HepG2 (cell line): ENCODE measurements around the gene SSR2. TPM values are rescaled to one million over a fixed set of nuclear protein-coding genes. Genes with fewer than 3 reads are reported as not detected.
A peak's percentile ranks its signal among the peaks of the same experiment; 100 is the strongest.

Source experiments
- ATAC-seq: fragments of 200-7000 bp; cut with Tn5 transposase; 3 replicates; pipeline ENCODE4 v1.9.1; 2020; ENCODE audit warnings: mild to moderate bottlenecking, moderate library complexity
- BruUV-seq: library from RNA; stranded (reverse); fragments of 400-500 nt; replicated peaks from 2 replicates; lab custom pipeline; 2021; lab: Mats Ljungman, UMichigan
- CTCF ChIA-PET: fragments of 300-600 bp; formaldehyde crosslinking; extraction: SDS; loops from one replicate; lab custom pipeline; 2021; ENCODE audit warnings: low total read pairs, inconsistent platforms, low intra/inter-chr PET ratio; lab: Yijun Ruan, JAX
- POLR2A ChIA-PET: fragments of 350-600 bp; sonication (Branson Sonifier 250); formaldehyde crosslinking; loops from one replicate; lab custom pipeline; 2020; ENCODE audit warnings: antibody characterized with exemption, inconsistent platforms; lab: Yijun Ruan, JAX
- DNase-seq: peaks from one replicate; pipeline ENCODE4 v3.0.0-alpha.2; 2015; ENCODE audit warnings: low spot score
- FAIRE-seq: peaks from 3 replicates; lab custom pipeline; 2011; peaks lifted over from hg19 to GRCh38; lab: Jason Lieb, UNC
- H2AFZ ChIP-seq: one replicate; pipeline ENCODE4 v1.6.1; 2011; ENCODE audit warnings: low read length, inconsistent platforms
- H3K27ac ChIP-seq: fragments of 300-600 bp; 3 replicates; pipeline ENCODE4 v1.8.0; 2011; ENCODE audit warnings: mixed run types, mild to moderate bottlenecking, mixed read lengths, low read length, inconsistent platforms; ENCODE audit not compliant: insufficient read depth; ENCODE audit errors: extremely low read length
- H3K27me3 ChIP-seq, 2 experiments: fragments of 200-600 bp in 1 of 2; 2 replicates in 1 of 2; 3 replicates in 1 of 2; pipeline versions ENCODE4 v1.6.0 to v1.8.0; 2011; ENCODE audit warnings: low read length in 2 of 2, mild to moderate bottlenecking in 2 of 2, moderate library complexity in 2 of 2, inconsistent platforms in 1 of 2; ENCODE audit not compliant: insufficient read depth in 2 of 2, control insufficient read depth in 1 of 2
- H3K36me3 ChIP-seq, 2 experiments: fragments of 200-600 bp in 1 of 2; replicated peaks in 1 of 2; 2 replicates in 1 of 2; 3 replicates in 1 of 2; pipeline versions ENCODE4 v1.5.1 to v1.8.0; 2011; ENCODE audit warnings: low read length in 2 of 2, inconsistent platforms in 1 of 2; ENCODE audit not compliant: insufficient read depth in 2 of 2, control insufficient read depth in 1 of 2
- H3K4me1 ChIP-seq: 2 replicates; pipeline ENCODE4 v1.5.1; 2012; ENCODE audit warnings: low read length, inconsistent platforms; ENCODE audit not compliant: insufficient read depth
- H3K4me2 ChIP-seq: 2 replicates; pipeline ENCODE4 v1.6.0; 2011; ENCODE audit warnings: low read depth, low read length, inconsistent platforms
- H3K4me3 ChIP-seq, 3 experiments: fragments of 200-600 bp in 1 of 3; sonication (generic), shearing (Covaris generic) in 1 of 3; replicated peaks in 1 of 3; 2 replicates each; pipeline ENCODE4 v1.5.1; 2011 to 2016; ENCODE audit warnings: low read length in 3 of 3, inconsistent platforms in 2 of 3, low read depth in 2 of 3, mild to moderate bottlenecking in 2 of 3, control low read depth in 1 of 3, mixed read lengths in 1 of 3; ENCODE audit not compliant: insufficient read depth in 1 of 3
- H3K79me2 ChIP-seq: one replicate; pipeline ENCODE4 v1.6.1; 2011; ENCODE audit warnings: low read length, inconsistent platforms; ENCODE audit not compliant: insufficient read depth
- H3K9ac ChIP-seq: 2 replicates; pipeline ENCODE4 v1.6.0; 2011; ENCODE audit warnings: mild to moderate bottlenecking, low read depth, low read length, inconsistent platforms; ENCODE audit not compliant: insufficient read depth
- H3K9me3 ChIP-seq: 2 replicates; pipeline ENCODE4 v1.5.1; 2012; ENCODE audit warnings: mild to moderate bottlenecking, low read length
- H4K20me1 ChIP-seq: 2 replicates; pipeline ENCODE4 v1.6.0; 2011; ENCODE audit warnings: inconsistent platforms, mild to moderate bottlenecking, low read length, moderate library complexity; ENCODE audit not compliant: insufficient read depth
- ASH2L ChIP-seq: fragments of 300-600, 200-600 bp; sonication (generic); IDR thresholded peaks from 2 replicates; pipeline ENCODE4 v1.7.0; 2017; ENCODE audit warnings: low read depth, mild to moderate bottlenecking, moderate library complexity, mixed read lengths, low read length; ENCODE audit not compliant: insufficient read length
- CCAR2 ChIP-seq: fragments of 200-400 bp; formaldehyde crosslinking; optimal IDR thresholded peaks from 2 replicates; pipeline ENCODE3; 2018; ENCODE audit warnings: low read depth, mild to moderate bottlenecking, low read length, moderate library complexity
- ESRRA ChIP-seq: sonication (generic); formaldehyde crosslinking; IDR thresholded peaks from 2 replicates; pipeline ENCODE4 v1.5.1; 2020; ENCODE audit warnings: mild to moderate bottlenecking, low read depth, missing genetic modification reagents
- IKZF4 ChIP-seq: sonication (generic); formaldehyde crosslinking; IDR thresholded peaks from 2 replicates; pipeline ENCODE4 v1.5.1; 2020; ENCODE audit warnings: borderline replicate concordance, mild to moderate bottlenecking, low read depth, missing genetic modification reagents; ENCODE audit errors: not compliant biosample characterization
- KDM2A ChIP-seq: sonication (generic); formaldehyde crosslinking; IDR thresholded peaks from 2 replicates; pipeline ENCODE4 v1.4.0; 2020; ENCODE audit warnings: low read depth, missing genetic modification reagents, borderline replicate concordance
- LBX2 ChIP-seq: sonication (generic); formaldehyde crosslinking; IDR thresholded peaks from 2 replicates; pipeline ENCODE4 v1.5.0; 2020; ENCODE audit warnings: missing genetic modification reagents, mild to moderate bottlenecking, borderline replicate concordance
- PPARG ChIP-seq: conservative IDR thresholded peaks from 2 replicates; pipeline ENCODE4 v1.6.1; 2016; ENCODE audit warnings: missing biosample characterization, missing genetic modification reagents
- THAP7 ChIP-seq: sonication (generic); formaldehyde crosslinking; IDR thresholded peaks from 2 replicates; pipeline ENCODE4 v1.8.1; 2023; ENCODE audit warnings: mild to moderate bottlenecking, missing genetic modification reagents
- ZNF264 ChIP-seq: sonication (generic); formaldehyde crosslinking; IDR thresholded peaks from 2 replicates; pipeline ENCODE4 v1.4.0; 2020; ENCODE audit warnings: missing genetic modification reagents
- ZNF652 ChIP-seq: IDR thresholded peaks from 2 replicates; pipeline ENCODE4 v1.6.1; 2016; ENCODE audit warnings: low read depth, borderline replicate concordance
- ZNF749 ChIP-seq: sonication (generic); formaldehyde crosslinking; IDR thresholded peaks from 2 replicates; pipeline ENCODE4 v1.8.0; 2022; ENCODE audit warnings: mild to moderate bottlenecking, missing genetic modification reagents, moderate library complexity, borderline replicate concordance
- ZNF768 ChIP-seq: sonication (generic); formaldehyde crosslinking; IDR thresholded peaks from 2 replicates; pipeline ENCODE4 v1.4.0; 2020; ENCODE audit warnings: missing genetic modification reagents
- ZNF891 ChIP-seq: sonication (generic); formaldehyde crosslinking; IDR thresholded peaks from 2 replicates; pipeline ENCODE4 v1.5.0; 2020; ENCODE audit warnings: mild to moderate bottlenecking, missing genetic modification reagents
- WGBS: methylation state at CpG from one replicate; pipeline ENCODE4 v1.1.6; 2017; ENCODE audit warnings: low lambda C conversion rate; 5-methylcytosine and 5-hydroxymethylcytosine counted together
- in situ Hi-C: cut with HindIII; loops from 2 replicates; pipeline ENCODE4 v1.10.0; 2017; ENCODE audit warnings: low pct_unique_long_range_greater_than_20kb; ENCODE audit not compliant: extremely low pct_ligation_motif_present
- intact Hi-C: fragments of 100-400 bp; cut with micrococcal nuclease; formaldehyde crosslinking; loops from one replicate; pipeline ENCODE4 v1.10.0; 2022; ENCODE audit not compliant: unreplicated experiment
- polyA plus RNA-seq, 8 experiments: library from polyadenylated mRNA; depleted of rRNA in 3 of 8; stranded (reverse) in 7 of 8; unstranded in 1 of 8; fragments of >200 nt; fragmentation: Illumina TruSeq in 4 of 8; extraction: Trizol in 4 of 8; gene quantifications; 2 replicates each; pipeline versions ENCODE4 v1.2.1 to v1.2.3, GENCODE V29; 2011 to 2016; ENCODE audit warnings: low read depth in 4 of 8, missing spikeins in 1 of 8, mixed read lengths in 1 of 8; ENCODE audit not compliant: insufficient read depth in 1 of 8
- total RNA-seq, 5 experiments: library from RNA; depleted of rRNA; stranded (reverse); fragments of >200 nt; fragmentation: Illumina TruSeq; extraction: Trizol; gene quantifications; 2 replicates each; pipeline ENCODE4 v1.2.3, GENCODE V29; 2016; ENCODE audit warnings: low read depth in 1 of 5
- TF ChIP-seq, protein P1 (sequence below): sonication (generic); formaldehyde crosslinking; IDR thresholded peaks from 2 replicates; pipeline ENCODE4 v1.8.0; 2022; ENCODE audit warnings: mild to moderate bottlenecking, missing genetic modification reagents, borderline replicate concordance
- TF ChIP-seq, protein P2 (sequence below): sonication (generic); formaldehyde crosslinking; IDR thresholded peaks from 2 replicates; pipeline ENCODE4 v1.4.0; 2020; ENCODE audit warnings: missing genetic modification reagents
- TF ChIP-seq, protein P3 (sequence below): sonication (generic); formaldehyde crosslinking; IDR thresholded peaks from 2 replicates; pipeline ENCODE4 v1.4.0; 2020; ENCODE audit warnings: missing genetic modification reagents

Gene SSR2
- total and polyA plus RNA-seq, 2 of the 13 experiments (the other 11 are each of a cell fraction or from before 2014, with no cell fraction given) = 284 to 461 TPM

GRCh38 chr1:155977690-155978324 is 42.9 kb downstream of the SSR2 start:
- peaks cover 0 to 3% of the 10 kb centered on the region in 2 experiments; a peak in 2 of 5 replicates for H3K36me3 ChIP-seq
- FAIRE-seq (no peak), ATAC-seq (peak; percentile 55), DNase-seq (no peak)
- no peak overlapping the region for H2AFZ ChIP-seq
- no peaks in the 10 kb centered on the region for H3K9me3 ChIP-seq
- peaks cover 83% of the 10 kb centered on the region for H3K4me1 ChIP-seq
- in situ Hi-C loops (no loop called here), intact Hi-C loops (loop anchor here (5.0 kb wide), 1 partner anchor 36 kb away; the partner anchor contains the start of gene RXFP4)
- peak overlapping the region; percentile 56 for H3K27ac ChIP-seq
- CTCF ChIA-PET = no interaction called here
- H3K27me3 ChIP-seq = no peaks in the 10 kb centered on the region; a peak in 1 of 5 replicates
- peak overlapping the region; percentile 92 for H3K4me2 ChIP-seq
- POLR2A ChIA-PET = interaction anchor here (1.0 to 13.5 kb wide), 10 partner anchors 10 to 45 kb away, joined by 4 to 390 read pairs (median 10); partner anchors contain the start of genes KHDC4 and RXFP4
- H4K20me1 ChIP-seq = 0 out of 2 replicates have a peak, but pooled peaks cover 2% of the 10 kb centered on the region
- WGBS = 1% methylated on average over 28 of the region's 52 CpGs
- peak overlapping the region; percentile 85 to 92 (median 90) for H3K4me3 ChIP-seq
- TSS peak; percentile 12 for BruUV-seq
- H3K9ac ChIP-seq = peak overlapping the region; percentile 83
- H3K79me2 ChIP-seq = peaks cover 44% of the 10 kb centered on the region
- TF ChIP-seq ZNF749 = 0 out of 2 replicates have a peak, but pooled peaks have one; percentile 19
- 0 out of 2 replicates have a peak, but pooled peaks have one; percentile 14 for TF ChIP-seq ZNF891
- TF ChIP-seq ZNF652 = no peak
- no peak for TF ChIP-seq CCAR2
- TF ChIP-seq, protein P1, sequence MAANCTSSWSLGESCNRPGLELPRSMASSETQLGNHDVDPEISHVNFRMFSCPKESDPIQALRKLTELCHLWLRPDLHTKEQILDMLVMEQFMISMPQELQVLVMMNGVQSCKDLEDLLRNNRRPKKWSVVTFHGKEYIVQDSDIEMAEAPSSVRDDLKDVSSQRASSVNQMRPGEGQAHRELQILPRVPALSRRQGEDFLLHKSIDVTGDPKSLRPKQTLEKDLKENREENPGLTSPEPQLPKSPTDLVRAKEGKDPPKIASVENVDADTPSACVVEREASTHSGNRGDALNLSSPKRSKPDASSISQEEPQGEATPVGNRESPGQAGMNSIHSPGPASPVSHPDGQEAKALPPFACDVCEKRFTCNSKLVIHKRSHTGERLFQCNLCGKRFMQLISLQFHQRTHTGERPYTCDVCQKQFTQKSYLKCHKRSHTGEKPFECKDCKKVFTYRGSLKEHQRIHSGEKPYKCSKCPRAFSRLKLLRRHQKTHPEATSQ (CRISPR knock-in tag) = no peak
- no peak for TF ChIP-seq ESRRA (CRISPR knock-in tag)
- TF ChIP-seq, protein P2, sequence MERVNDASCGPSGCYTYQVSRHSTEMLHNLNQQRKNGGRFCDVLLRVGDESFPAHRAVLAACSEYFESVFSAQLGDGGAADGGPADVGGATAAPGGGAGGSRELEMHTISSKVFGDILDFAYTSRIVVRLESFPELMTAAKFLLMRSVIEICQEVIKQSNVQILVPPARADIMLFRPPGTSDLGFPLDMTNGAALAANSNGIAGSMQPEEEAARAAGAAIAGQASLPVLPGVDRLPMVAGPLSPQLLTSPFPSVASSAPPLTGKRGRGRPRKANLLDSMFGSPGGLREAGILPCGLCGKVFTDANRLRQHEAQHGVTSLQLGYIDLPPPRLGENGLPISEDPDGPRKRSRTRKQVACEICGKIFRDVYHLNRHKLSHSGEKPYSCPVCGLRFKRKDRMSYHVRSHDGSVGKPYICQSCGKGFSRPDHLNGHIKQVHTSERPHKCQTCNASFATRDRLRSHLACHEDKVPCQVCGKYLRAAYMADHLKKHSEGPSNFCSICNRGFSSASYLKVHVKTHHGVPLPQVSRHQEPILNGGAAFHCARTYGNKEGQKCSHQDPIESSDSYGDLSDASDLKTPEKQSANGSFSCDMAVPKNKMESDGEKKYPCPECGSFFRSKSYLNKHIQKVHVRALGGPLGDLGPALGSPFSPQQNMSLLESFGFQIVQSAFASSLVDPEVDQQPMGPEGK (CRISPR knock-in tag) = peak; percentile 21; the same call in 1 of the 2 replicates
- peak; percentile 36 for TF ChIP-seq ASH2L
- TF ChIP-seq THAP7 = peak; percentile 19; the same call in 1 of the 2 replicates
- TF ChIP-seq, protein P3, sequence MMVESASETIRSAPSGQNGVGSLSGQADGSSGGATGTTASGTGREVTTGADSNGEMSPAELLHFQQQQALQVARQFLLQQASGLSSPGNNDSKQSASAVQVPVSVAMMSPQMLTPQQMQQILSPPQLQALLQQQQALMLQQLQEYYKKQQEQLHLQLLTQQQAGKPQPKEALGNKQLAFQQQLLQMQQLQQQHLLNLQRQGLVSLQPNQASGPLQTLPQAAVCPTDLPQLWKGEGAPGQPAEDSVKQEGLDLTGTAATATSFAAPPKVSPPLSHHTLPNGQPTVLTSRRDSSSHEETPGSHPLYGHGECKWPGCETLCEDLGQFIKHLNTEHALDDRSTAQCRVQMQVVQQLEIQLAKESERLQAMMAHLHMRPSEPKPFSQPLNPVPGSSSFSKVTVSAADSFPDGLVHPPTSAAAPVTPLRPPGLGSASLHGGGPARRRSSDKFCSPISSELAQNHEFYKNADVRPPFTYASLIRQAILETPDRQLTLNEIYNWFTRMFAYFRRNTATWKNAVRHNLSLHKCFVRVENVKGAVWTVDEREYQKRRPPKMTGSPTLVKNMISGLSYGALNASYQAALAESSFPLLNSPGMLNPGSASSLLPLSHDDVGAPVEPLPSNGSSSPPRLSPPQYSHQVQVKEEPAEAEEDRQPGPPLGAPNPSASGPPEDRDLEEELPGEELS = no peak
- 0 out of 2 replicates have a peak, but pooled peaks have one; percentile 40 for TF ChIP-seq LBX2 (CRISPR knock-in tag)
- TF ChIP-seq KDM2A (CRISPR knock-in tag) = peak; percentile 7; the same call in 1 of the 2 replicates
- TF ChIP-seq ZNF264 (CRISPR knock-in tag) = no peak
- TF ChIP-seq PPARG (CRISPR knock-in tag) = no peak
- peak; percentile 55 for TF ChIP-seq IKZF4 (CRISPR knock-in tag)
- TF ChIP-seq ZNF768 (CRISPR knock-in tag) = no peak
